Measurements from ENCODE around the gene HECTD4. TPM values are rescaled to one million over a fixed set of nuclear protein-coding genes. Genes with fewer than 3 reads are reported as not detected.

The HECTD4 gene
- total RNA-seq, 1 experiment from 2014 or later: 37.4 TPM

DNA sequence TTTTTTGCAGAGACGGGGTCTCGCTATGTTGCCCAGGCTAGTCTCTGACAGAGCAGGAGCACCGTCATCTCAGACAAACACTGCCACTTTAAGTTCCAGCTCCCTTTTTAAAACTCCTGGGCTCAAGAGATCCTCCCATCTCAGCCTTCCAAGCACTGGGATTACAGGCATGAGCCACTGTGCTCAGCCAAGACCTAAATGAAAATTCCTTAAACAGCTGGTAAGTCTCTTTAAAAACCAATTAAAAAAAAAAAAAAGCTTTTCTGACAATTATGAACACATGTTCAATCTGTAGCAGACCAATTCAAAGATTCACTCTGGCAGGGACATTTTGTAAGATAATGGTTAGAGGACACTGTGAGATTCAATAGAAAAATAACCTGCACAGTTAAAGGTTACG is 77.8 kb downstream of the HECTD4 start:
- Histone ChIP-seq H3K27ac (no peak overlapping the region), H3K9me3 (ENCODE audit: insufficient read depth, low read depth) (no peaks in the 10 kb centered on the region), H3K9me2 (ENCODE audit: insufficient read depth) (no peaks in the 10 kb centered on the region), H3K4me3 (no peak overlapping the region), H3K79me2 (ENCODE audit: low read depth) (no peaks in the 10 kb centered on the region), H3F3A (ENCODE audit: insufficient read depth, low read depth) (no peaks in the 10 kb centered on the region), H3K4me2 (no peak overlapping the region), H2AFZ (no peak overlapping the region), H4K20me1 (ENCODE audit: insufficient read depth) (no peaks in the 10 kb centered on the region; the same call in 1 of the 2 replicates), H3K36me3 (ENCODE audit: low read depth) (no peaks in the 10 kb centered on the region), H3K27me3 (ENCODE audit: insufficient read depth, low read depth) (no peaks in the 10 kb centered on the region), H3K4me1 (replicated peaks; ENCODE audit: insufficient read depth) (no peaks in the 10 kb centered on the region)
- ChIA-PET POLR2A (ENCODE audit: unreplicated experiment) (no interaction called here), CTCF (interaction anchor here (0.6 kb wide), 1 partner anchor 188 kb away, joined by 4 read pairs; no protein-coding TSS in a partner anchor)
- intact Hi-C loops (cut with micrococcal nuclease; ENCODE audit: unreplicated experiment): no loop called here
- TF ChIP-seq EZH2 (IDR thresholded peaks at IDR 0.05; ENCODE audit: low read depth): no peak
- TF ChIP-seq, protein P1, sequence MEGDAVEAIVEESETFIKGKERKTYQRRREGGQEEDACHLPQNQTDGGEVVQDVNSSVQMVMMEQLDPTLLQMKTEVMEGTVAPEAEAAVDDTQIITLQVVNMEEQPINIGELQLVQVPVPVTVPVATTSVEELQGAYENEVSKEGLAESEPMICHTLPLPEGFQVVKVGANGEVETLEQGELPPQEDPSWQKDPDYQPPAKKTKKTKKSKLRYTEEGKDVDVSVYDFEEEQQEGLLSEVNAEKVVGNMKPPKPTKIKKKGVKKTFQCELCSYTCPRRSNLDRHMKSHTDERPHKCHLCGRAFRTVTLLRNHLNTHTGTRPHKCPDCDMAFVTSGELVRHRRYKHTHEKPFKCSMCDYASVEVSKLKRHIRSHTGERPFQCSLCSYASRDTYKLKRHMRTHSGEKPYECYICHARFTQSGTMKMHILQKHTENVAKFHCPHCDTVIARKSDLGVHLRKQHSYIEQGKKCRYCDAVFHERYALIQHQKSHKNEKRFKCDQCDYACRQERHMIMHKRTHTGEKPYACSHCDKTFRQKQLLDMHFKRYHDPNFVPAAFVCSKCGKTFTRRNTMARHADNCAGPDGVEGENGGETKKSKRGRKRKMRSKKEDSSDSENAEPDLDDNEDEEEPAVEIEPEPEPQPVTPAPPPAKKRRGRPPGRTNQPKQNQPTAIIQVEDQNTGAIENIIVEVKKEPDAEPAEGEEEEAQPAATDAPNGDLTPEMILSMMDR (conservative IDR thresholded peaks at IDR 0.05): no peak
- no TSS peak for BruUV-seq (replicated peaks)
- DNase-seq: no peak

GRCh38 chr12:112303799-112304198 is 78.4 kb downstream of the HECTD4 start:
- H3K4me2 ChIP-seq: no peak overlapping the region
- no peaks in the 10 kb centered on the region for H3K4me1 ChIP-seq (replicated peaks; ENCODE audit: insufficient read depth)
- intact Hi-C loops (cut with micrococcal nuclease; ENCODE audit: unreplicated experiment): no loop called here
- H3K4me3 ChIP-seq: no peak overlapping the region
- ChIA-PET CTCF (no interaction called here), POLR2A (ENCODE audit: unreplicated experiment) (no interaction called here)
- no peaks in the 10 kb centered on the region for H3K36me3 ChIP-seq (ENCODE audit: low read depth)
- no peaks in the 10 kb centered on the region for H3K27me3 ChIP-seq (ENCODE audit: insufficient read depth, low read depth)
- no peaks in the 10 kb centered on the region for H3K9me2 ChIP-seq (ENCODE audit: insufficient read depth)
- no peak for DNase-seq
- H3K9me3 ChIP-seq (ENCODE audit: insufficient read depth, low read depth): no peaks in the 10 kb centered on the region
- H2AFZ ChIP-seq: no peak overlapping the region
- no peak for TF ChIP-seq EZH2 (IDR thresholded peaks at IDR 0.05; ENCODE audit: low read depth)
- TF ChIP-seq, protein P1 (conservative IDR thresholded peaks at IDR 0.05): no peak
- H3F3A ChIP-seq (ENCODE audit: insufficient read depth, low read depth): no peaks in the 10 kb centered on the region
- BruUV-seq (replicated peaks): no TSS peak
- no peak overlapping the region for H3K27ac ChIP-seq
- H3K79me2 ChIP-seq (ENCODE audit: low read depth): no peaks in the 10 kb centered on the region
- no peaks in the 10 kb centered on the region for H4K20me1 ChIP-seq (ENCODE audit: insufficient read depth)

DNA sequence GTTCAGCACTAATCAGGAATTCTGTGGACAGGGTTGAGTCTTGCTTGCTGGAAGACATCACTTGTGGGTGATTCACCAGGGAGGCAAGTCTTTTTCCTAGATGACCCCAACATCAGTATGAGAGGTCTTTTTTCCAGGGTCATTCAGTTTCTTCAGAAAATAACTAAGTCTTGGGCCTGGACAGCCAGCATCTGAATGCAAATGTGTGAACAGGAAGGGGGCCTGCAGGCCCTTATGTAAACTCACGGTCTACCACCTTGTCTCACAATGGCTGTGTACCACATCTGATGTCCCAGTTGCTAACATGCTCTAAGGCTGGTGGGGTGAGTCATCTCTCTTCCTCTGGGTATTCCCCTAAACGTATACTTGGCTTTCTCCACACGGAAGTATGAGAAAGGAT is 79.2 kb downstream of the HECTD4 start:
- no peaks in the 10 kb centered on the region for H3K36me3 ChIP-seq (ENCODE audit: low read depth)
- H3K27me3 ChIP-seq (ENCODE audit: insufficient read depth, low read depth): no peaks in the 10 kb centered on the region
- H3K9me3 ChIP-seq (ENCODE audit: insufficient read depth, low read depth): no peaks in the 10 kb centered on the region
- H3K9me2 ChIP-seq (ENCODE audit: insufficient read depth): no peaks in the 10 kb centered on the region
- no peaks in the 10 kb centered on the region for H3K79me2 ChIP-seq (ENCODE audit: low read depth)
- ChIA-PET POLR2A (ENCODE audit: unreplicated experiment) (no interaction called here), CTCF (no interaction called here)
- H3K4me1 ChIP-seq (replicated peaks; ENCODE audit: insufficient read depth): no peaks in the 10 kb centered on the region
- H3F3A ChIP-seq (ENCODE audit: insufficient read depth, low read depth): no peaks in the 10 kb centered on the region
- no peak overlapping the region for H3K27ac ChIP-seq
- H4K20me1 ChIP-seq (ENCODE audit: insufficient read depth): no peaks in the 10 kb centered on the region
- no TSS peak for BruUV-seq (replicated peaks)
- DNase-seq: peak; percentile 7 to 42
- no peak overlapping the region for H3K4me2 ChIP-seq
- intact Hi-C loops (cut with micrococcal nuclease; ENCODE audit: unreplicated experiment): no loop called here
- TF ChIP-seq EZH2 (IDR thresholded peaks at IDR 0.05; ENCODE audit: low read depth): no peak
- TF ChIP-seq, protein P1 (conservative IDR thresholded peaks at IDR 0.05): no peak
- H2AFZ ChIP-seq: no peak overlapping the region
- no peak overlapping the region for H3K4me3 ChIP-seq

Measured in PC-9 (cell line).